ENCODE results near the gene OTOS. TPM values are rescaled to one million over a fixed set of nuclear protein-coding genes. Genes with fewer than 3 reads are reported as not detected.

The OTOS gene
- total RNA-seq, 1 experiment from 2014 or later: not detected

- no peaks in the 10 kb centered on the region for H3K36me3 ChIP-seq (ENCODE audit: control insufficient read depth, insufficient read depth, low read length)
- H3K27ac ChIP-seq (ENCODE audit: low read length): no peak overlapping the region
- peaks cover 15% of the 10 kb centered on the region for H3K27me3 ChIP-seq (ENCODE audit: control insufficient read depth, insufficient read depth, low read length)
- ChIA-PET CTCF (no interaction called here), POLR2A (no interaction called here)
- no peaks in the 10 kb centered on the region for H3K4me1 ChIP-seq (ENCODE audit: control insufficient read depth, insufficient read depth, low read length)
- ATAC-seq: no peak
- no peak for TF ChIP-seq POLR2AphosphoS5 (IDR thresholded peaks at IDR 0.05; ENCODE audit: low read depth, low read length)
- no peak for TF ChIP-seq SIN3A (IDR thresholded peaks at IDR 0.05; ENCODE audit: borderline replicate concordance, insufficient read depth, low read depth, low read length)
- no peak for TF ChIP-seq REST (IDR thresholded peaks at IDR 0.05; ENCODE audit: insufficient read depth in 1 of 2, low read depth in 2 of 2, low read length in 1 of 2)
- TF ChIP-seq TCF7L2 (IDR thresholded peaks at IDR 0.05; ENCODE audit: low read depth, low read length): no peak
- no peak for TF ChIP-seq CTCF (IDR thresholded peaks at IDR 0.05)
- H3K9me3 ChIP-seq (ENCODE audit: control insufficient read depth, insufficient read depth, low read depth, low read length): no peaks in the 10 kb centered on the region
- no TSS peak for BruUV-seq (replicated peaks)
- no peak overlapping the region for H3K4me3 ChIP-seq (ENCODE audit: low read depth in 2 of 2, low read length in 2 of 2)
- no peak for DNase-seq (ENCODE audit: low read depth, low spot score)
- in situ Hi-C loops (cut with HindIII; ENCODE audit: low pct_unique_long_range_greater_than_20kb, low sequenced_read_pairs) (no loop called here), intact Hi-C loops (cut with micrococcal nuclease; ENCODE audit: unreplicated experiment) (no loop called here)
Measured at GRCh38 chr2:240121675-240122074, 18.8 kb downstream of the OTOS start.

GRCh38 chr2:240121190-240121589 is 19.3 kb downstream of the OTOS start:
- TF ChIP-seq TCF7L2 (IDR thresholded peaks at IDR 0.05; ENCODE audit: low read depth, low read length): no peak
- no peak for TF ChIP-seq SIN3A (IDR thresholded peaks at IDR 0.05; ENCODE audit: borderline replicate concordance, insufficient read depth, low read depth, low read length)
- no peak for TF ChIP-seq POLR2AphosphoS5 (IDR thresholded peaks at IDR 0.05; ENCODE audit: low read depth, low read length)
- TF ChIP-seq REST (IDR thresholded peaks at IDR 0.05; ENCODE audit: insufficient read depth in 1 of 2, low read depth in 2 of 2, low read length in 1 of 2): no peak
- no peak for TF ChIP-seq CTCF (IDR thresholded peaks at IDR 0.05)
- Histone ChIP-seq H3K4me1 (ENCODE audit: control insufficient read depth, insufficient read depth, low read length) (no peaks in the 10 kb centered on the region), H3K9me3 (ENCODE audit: control insufficient read depth, insufficient read depth, low read depth, low read length) (no peaks in the 10 kb centered on the region), H3K27ac (ENCODE audit: low read length) (no peak overlapping the region), H3K27me3 (ENCODE audit: control insufficient read depth, insufficient read depth, low read length) (peaks cover 20% of the 10 kb centered on the region), H3K4me3 (ENCODE audit: low read depth in 2 of 2, low read length in 2 of 2) (no peak overlapping the region), H3K36me3 (ENCODE audit: control insufficient read depth, insufficient read depth, low read length) (no peaks in the 10 kb centered on the region)
- in situ Hi-C loops (cut with HindIII; ENCODE audit: low pct_unique_long_range_greater_than_20kb, low sequenced_read_pairs): no loop called here
- intact Hi-C loops (cut with micrococcal nuclease; ENCODE audit: unreplicated experiment): no loop called here
- ATAC-seq: no peak
- DNase-seq (ENCODE audit: low read depth, low spot score): no peak
- POLR2A ChIA-PET: no interaction called here
- CTCF ChIA-PET: no interaction called here
- BruUV-seq (replicated peaks): no TSS peak
